ENCODE data around the gene SLC35D1. TPM values are rescaled to one million over a fixed set of nuclear protein-coding genes. Genes with fewer than 3 reads are reported as not detected.
"Not testable (repeated sequence)": the region's sequence is repeated elsewhere in the genome, so short reads cannot be mapped to it uniquely, and the experiment has no call there.

SLC35D1 gene
- total RNA-seq, 2 experiments from 2014 or later: 10.9 to 11.3 TPM

GRCh38 chr1:66998972-66999371, 55.0 kb downstream of the SLC35D1 start:
- DNase-seq (no peak), ATAC-seq (ENCODE audit: low read depth) (no peak)
- Mint-ChIP-seq H3K4me3 (no peak overlapping the region), H3K27ac (no peak overlapping the region), H3K9me3 (no peaks in the 10 kb centered on the region), H3K27me3 (no peaks in the 10 kb centered on the region), H3K4me1 (peaks cover 16% of the 10 kb centered on the region), H3K36me3 (peaks cover 19% of the 10 kb centered on the region)
- POLR2A ChIA-PET: no interaction called here

- peak overlapping the region; percentile 10 for H3K27ac Mint-ChIP-seq
These were observed 57.8 kb downstream of the SLC35D1 start for GRCh38 chr1:66996018-66996682.

GRCh38 chr1:66993076-66993475, 60.9 kb downstream of the SLC35D1 start:
- DNase-seq (no peak), ATAC-seq (ENCODE audit: low read depth) (no peak)
- POLR2A ChIA-PET: no interaction called here
- Mint-ChIP-seq H3K4me3 (no peak overlapping the region), H3K27me3 (no peaks in the 10 kb centered on the region), H3K9me3 (no peaks in the 10 kb centered on the region), H3K27ac (no peak overlapping the region), H3K36me3 (peaks cover 26% of the 10 kb centered on the region), H3K4me1 (peaks cover 8% of the 10 kb centered on the region)

More at GRCh38 chr1:66996018-66996682, 57.8 kb downstream of the SLC35D1 start:
- peaks cover 14% of the 10 kb centered on the region for H3K4me1 Mint-ChIP-seq
- POLR2A ChIA-PET: interaction anchor here (0.8 to 1.4 kb wide), 4 partner anchors 57 to 504 kb away, joined by 3 to 6 read pairs (median 4); partner anchors contain the start of gene SLC35D1
- peaks cover 5% of the 10 kb centered on the region for H3K36me3 Mint-ChIP-seq
- H3K4me3 Mint-ChIP-seq: no peak overlapping the region
- peak; percentile 39 for DNase-seq
- no peaks in the 10 kb centered on the region for H3K27me3 Mint-ChIP-seq
- no peaks in the 10 kb centered on the region for H3K9me3 Mint-ChIP-seq
- ATAC-seq (ENCODE audit: low read depth): peak; percentile 76

GRCh38 chr1:66985835-66986234, 68.1 kb downstream of the SLC35D1 start:
- H3K9me3 Mint-ChIP-seq: no peaks in the 10 kb centered on the region
- peaks cover 42% of the 10 kb centered on the region for H3K36me3 Mint-ChIP-seq
- no peak overlapping the region for H3K27ac Mint-ChIP-seq
- H3K27me3 Mint-ChIP-seq: no peaks in the 10 kb centered on the region
- POLR2A ChIA-PET: interaction anchor here (0.7 to 1.4 kb wide), 3 partner anchors 8 to 141 kb away, joined by 3 to 7 read pairs (median 3); no protein-coding TSS in a partner anchor
- no peak overlapping the region for H3K4me3 Mint-ChIP-seq
- no peak for ATAC-seq (ENCODE audit: low read depth)
- H3K4me1 Mint-ChIP-seq: peaks cover 19% of the 10 kb centered on the region
- DNase-seq: no peak

GRCh38 chr1:66984491-66984890, 69.5 kb downstream of the SLC35D1 start:
- DNase-seq (no peak), ATAC-seq (ENCODE audit: low read depth) (no peak)
- Mint-ChIP-seq H3K9me3 (no peaks in the 10 kb centered on the region), H3K27ac (peak overlapping the region; percentile 5), H3K27me3 (no peaks in the 10 kb centered on the region), H3K36me3 (peaks cover 34% of the 10 kb centered on the region), H3K4me3 (no peak overlapping the region), H3K4me1 (peaks cover 20% of the 10 kb centered on the region)
- POLR2A ChIA-PET: no interaction called here

GRCh38 chr1:66982561-66983260, 71.2 kb downstream of the SLC35D1 start:
- H3K27ac Mint-ChIP-seq: peak overlapping the region; percentile 42
- no peaks in the 10 kb centered on the region for H3K27me3 Mint-ChIP-seq
- ATAC-seq (ENCODE audit: low read depth): no peak
- peaks cover 20% of the 10 kb centered on the region for H3K4me1 Mint-ChIP-seq
- H3K9me3 Mint-ChIP-seq: no peaks in the 10 kb centered on the region
- H3K4me3 Mint-ChIP-seq: no peak overlapping the region
- H3K36me3 Mint-ChIP-seq: peaks cover 29% of the 10 kb centered on the region
- POLR2A ChIA-PET: interaction anchor here (0.6 kb wide), 1 partner anchor 53 kb away, joined by 4 read pairs; no protein-coding TSS in a partner anchor
- no peak for DNase-seq

GRCh38 chr1:66981679-66982078, 72.3 kb downstream of the SLC35D1 start:
- Mint-ChIP-seq H3K4me1 (peaks cover 20% of the 10 kb centered on the region), H3K27ac (peak overlapping the region; percentile 93), H3K4me3 (peak overlapping the region; percentile 83), H3K36me3 (peaks cover 31% of the 10 kb centered on the region), H3K27me3 (no peaks in the 10 kb centered on the region), H3K9me3 (no peaks in the 10 kb centered on the region)
- POLR2A ChIA-PET: interaction anchor here (1.1 kb wide), 1 partner anchor 51 kb away, joined by 4 read pairs; no protein-coding TSS in a partner anchor
- ATAC-seq (ENCODE audit: low read depth) (peak; percentile 91), DNase-seq (no peak)

GRCh38 chr1:66980745-66981367, 73.1 kb downstream of the SLC35D1 start:
- H3K4me1 Mint-ChIP-seq: peaks cover 20% of the 10 kb centered on the region
- H3K4me3 Mint-ChIP-seq: peak overlapping the region; percentile 75
- no peak for ATAC-seq (ENCODE audit: low read depth)
- H3K36me3 Mint-ChIP-seq: peaks cover 27% of the 10 kb centered on the region
- no peak for DNase-seq
- H3K27ac Mint-ChIP-seq: peak overlapping the region; percentile 83
- H3K27me3 Mint-ChIP-seq: no peaks in the 10 kb centered on the region
- POLR2A ChIA-PET: interaction anchor here (0.9 to 1.1 kb wide), 2 partner anchors 32 to 51 kb away, joined by 4 to 7 read pairs; no protein-coding TSS in a partner anchor
- H3K9me3 Mint-ChIP-seq: no peaks in the 10 kb centered on the region

GRCh38 chr1:66979621-66980020, 74.3 kb downstream of the SLC35D1 start:
- POLR2A ChIA-PET; H3K27ac Mint-ChIP-seq; ATAC-seq (ENCODE audit: low read depth); H3K27me3 Mint-ChIP-seq; H3K4me3 Mint-ChIP-seq; DNase-seq; H3K9me3 Mint-ChIP-seq: not testable (repeated sequence)
- peaks cover 20% of the 10 kb centered on the region for H3K4me1 Mint-ChIP-seq
- peaks cover 28% of the 10 kb centered on the region for H3K36me3 Mint-ChIP-seq

- H3K9me3 Mint-ChIP-seq: no peaks in the 10 kb centered on the region
- DNase-seq (no peak), ATAC-seq (ENCODE audit: low read depth) (no peak)
- H3K4me1 Mint-ChIP-seq: peaks cover 17% of the 10 kb centered on the region
- no peak overlapping the region for H3K4me3 Mint-ChIP-seq
- H3K27ac Mint-ChIP-seq: no peak overlapping the region
- H3K36me3 Mint-ChIP-seq: peaks cover 19% of the 10 kb centered on the region
- no peaks in the 10 kb centered on the region for H3K27me3 Mint-ChIP-seq
- POLR2A ChIA-PET: interaction anchor here (1.0 kb wide), 1 partner anchor 8 kb away, joined by 3 read pairs; no protein-coding TSS in a partner anchor
These were observed 75.7 kb downstream of the SLC35D1 start for GRCh38 chr1:66978201-66978600.

GRCh38 chr1:66968574-66968973, 85.4 kb downstream of the SLC35D1 start:
- no peak for DNase-seq
- Mint-ChIP-seq H3K27me3 (no peaks in the 10 kb centered on the region), H3K36me3 (peaks cover 53% of the 10 kb centered on the region), H3K9me3 (peaks cover 4% of the 10 kb centered on the region), H3K27ac (no peak overlapping the region), H3K4me1 (peaks cover 10% of the 10 kb centered on the region), H3K4me3 (no peak overlapping the region)
- POLR2A ChIA-PET: interaction anchor here (0.7 kb wide), 1 partner anchor 85 kb away, joined by 7 read pairs; the partner anchor contains the start of gene SLC35D1
- ATAC-seq (ENCODE audit: low read depth): no peak

GRCh38 chr1:66966188-66966873, 87.6 kb downstream of the SLC35D1 start:
- not testable (repeated sequence) for H3K27ac Mint-ChIP-seq; H3K9me3 Mint-ChIP-seq; H3K27me3 Mint-ChIP-seq; H3K4me3 Mint-ChIP-seq; DNase-seq; ATAC-seq (ENCODE audit: low read depth)
- Mint-ChIP-seq H3K36me3 (peaks cover 57% of the 10 kb centered on the region), H3K4me1 (peaks cover 20% of the 10 kb centered on the region)
- POLR2A ChIA-PET: interaction anchor here (1.1 kb wide), 1 partner anchor 10 kb away, joined by 3 read pairs; no protein-coding TSS in a partner anchor

GRCh38 chr1:66957938-66958337, 96.0 kb downstream of the SLC35D1 start:
- peaks cover 33% of the 10 kb centered on the region for H3K36me3 Mint-ChIP-seq
- no peak overlapping the region for H3K27ac Mint-ChIP-seq
- no peak overlapping the region for H3K4me3 Mint-ChIP-seq
- H3K4me1 Mint-ChIP-seq: peaks cover 25% of the 10 kb centered on the region
- DNase-seq (no peak), ATAC-seq (ENCODE audit: low read depth) (no peak)
- H3K9me3 Mint-ChIP-seq: no peaks in the 10 kb centered on the region
- H3K27me3 Mint-ChIP-seq: no peaks in the 10 kb centered on the region
- POLR2A ChIA-PET: interaction anchor here (0.7 kb wide), 1 partner anchor 130 kb away, joined by 4 read pairs; no protein-coding TSS in a partner anchor

Data from activated naive CD8-positive, alpha-beta T cell treated with anti-CD3 and anti-CD28 coated beads, Interleukin-2, amount 10 ng/mL, durations not matched to agents 7 days and 5 days (primary cell).